ENCODE results near the gene GRIK4.

The GRIK4 gene

GRCh38 chr11:120703358-120704152 lies 192.0 kb downstream of the GRIK4 start:
- H3K4me3 ChIP-seq (ENCODE audit: low read length): no peak overlapping the region
- DNase-seq (ENCODE audit: low read depth): no peak
- TF ChIP-seq CTCF (conservative IDR thresholded peaks at IDR 0.05; ENCODE audit: low read length): no peak

GRCh38 chr11:120704256-120704750 lies 192.8 kb downstream of the GRIK4 start:
- DNase-seq (ENCODE audit: low read depth): no peak
- no peak for TF ChIP-seq CTCF (conservative IDR thresholded peaks at IDR 0.05; ENCODE audit: low read length)
- H3K4me3 ChIP-seq (ENCODE audit: low read length): no peak overlapping the region

GRCh38 chr11:120706257-120706656 lies 194.7 kb downstream of the GRIK4 start:
- H3K4me3 ChIP-seq (ENCODE audit: low read length): no peak overlapping the region
- TF ChIP-seq CTCF (conservative IDR thresholded peaks at IDR 0.05; ENCODE audit: low read length): no peak
- DNase-seq (ENCODE audit: low read depth): no peak

- no peak overlapping the region for H3K4me3 ChIP-seq (ENCODE audit: low read length)
- no peak for TF ChIP-seq CTCF (conservative IDR thresholded peaks at IDR 0.05; ENCODE audit: low read length)
- peak; percentile 12 for DNase-seq (ENCODE audit: low read depth)
Observed at GRCh38 chr11:120707098-120707497, 195.6 kb downstream of the GRIK4 start.

GRCh38 chr11:120707663-120708062 lies 196.1 kb downstream of the GRIK4 start:
- H3K4me3 ChIP-seq (ENCODE audit: low read length): no peak overlapping the region
- DNase-seq (ENCODE audit: low read depth): no peak
- TF ChIP-seq CTCF (conservative IDR thresholded peaks at IDR 0.05; ENCODE audit: low read length): no peak

GRCh38 chr11:120708511-120709183 lies 197.1 kb downstream of the GRIK4 start:
- H3K4me3 ChIP-seq (ENCODE audit: low read length): no peak overlapping the region
- no peak for TF ChIP-seq CTCF (conservative IDR thresholded peaks at IDR 0.05; ENCODE audit: low read length)
- no peak for DNase-seq (ENCODE audit: low read depth)

- TF ChIP-seq CTCF (conservative IDR thresholded peaks at IDR 0.05; ENCODE audit: low read length): no peak
Observed at GRCh38 chr11:120709808-120710207, 198.3 kb downstream of the GRIK4 start.

More at GRCh38 chr11:120709808-120710207, 198.3 kb downstream of the GRIK4 start:
- no peak overlapping the region for H3K4me3 ChIP-seq (ENCODE audit: low read length)
- no peak for DNase-seq (ENCODE audit: low read depth)
